Suprapubic skin (tissue), 4 donors: Measurements from ENCODE around the gene CREB3L4. TPM values are rescaled to one million over a fixed set of nuclear protein-coding genes. Genes with fewer than 3 reads are reported as not detected.
A peak's percentile ranks its signal among the peaks of the same experiment; 100 is the strongest.

Experiments used
- DNase-seq, 2 donors: peaks; one replicate each; pipeline ENCODE4 v3.0.0-alpha.2; 2019; ENCODE audit warnings: low spot score in 2 of 2
- H3K27ac ChIP-seq: fragments of 200-600 bp; sonication (generic); one replicate; pipeline ENCODE4 v1.5.1; 2019
- H3K27me3 ChIP-seq: fragments of 200-600 bp; sonication (generic); one replicate; pipeline ENCODE4 v1.5.1; 2019
- H3K36me3 ChIP-seq: fragments of 200-600 bp; sonication (generic); one replicate; pipeline ENCODE4 v1.5.1; 2019
- H3K4me1 ChIP-seq: fragments of 200-600 bp; sonication (generic); one replicate; pipeline ENCODE4 v1.5.1; 2019
- H3K4me3 ChIP-seq: fragments of 200-600 bp; sonication (generic); one replicate; pipeline ENCODE4 v1.5.1; 2019; ENCODE audit warnings: mild to moderate bottlenecking
- H3K9me3 ChIP-seq: fragments of 200-600 bp; sonication (generic); one replicate; pipeline ENCODE4 v1.5.1; 2019
- CTCF ChIP-seq, 2 donors: fragments of 200-600 bp in 1 of 2; fragments of 450-650 bp in 1 of 2; sonication (generic) in 1 of 2; IDR thresholded peaks; one replicate each; pipeline ENCODE4 v1.5.1; 2016 to 2019; ENCODE audit warnings: antibody characterized with exemption in 2 of 2, mild to moderate bottlenecking in 1 of 2, moderate library complexity in 1 of 2
- EP300 ChIP-seq: sonication (generic); formaldehyde crosslinking; IDR thresholded peaks from one replicate; pipeline ENCODE4 v1.6.1; 2017; ENCODE audit warnings: antibody characterized with exemption
- POLR2A ChIP-seq, 2 donors: fragments of 450-650 bp; IDR thresholded peaks; one replicate each; pipeline ENCODE4 v1.6.1; 2017; ENCODE audit warnings: antibody characterized with exemption in 2 of 2, mild to moderate bottlenecking in 2 of 2, moderate library complexity in 2 of 2
- POLR2AphosphoS5 ChIP-seq, 3 donors: sonication (generic); formaldehyde crosslinking; IDR thresholded peaks; one replicate each; pipeline ENCODE4 v1.6.1; 2017; ENCODE audit warnings: antibody characterized with exemption in 3 of 3
- WGBS: methylation state at CpG from one replicate; pipeline ENCODE4 v1.1.5; 2018; 5-methylcytosine and 5-hydroxymethylcytosine counted together
- total RNA-seq, 4 donors: library from RNA; depleted of rRNA; stranded (reverse); fragments of >200 nt; gene quantifications; one replicate each; pipeline ENCODE4 v1.1.0, GENCODE V29; 2016

CREB3L4 gene
- total RNA-seq, 4 donors from 2014 or later: 16.6 to 41.0 (median 20.3) TPM

DNA sequence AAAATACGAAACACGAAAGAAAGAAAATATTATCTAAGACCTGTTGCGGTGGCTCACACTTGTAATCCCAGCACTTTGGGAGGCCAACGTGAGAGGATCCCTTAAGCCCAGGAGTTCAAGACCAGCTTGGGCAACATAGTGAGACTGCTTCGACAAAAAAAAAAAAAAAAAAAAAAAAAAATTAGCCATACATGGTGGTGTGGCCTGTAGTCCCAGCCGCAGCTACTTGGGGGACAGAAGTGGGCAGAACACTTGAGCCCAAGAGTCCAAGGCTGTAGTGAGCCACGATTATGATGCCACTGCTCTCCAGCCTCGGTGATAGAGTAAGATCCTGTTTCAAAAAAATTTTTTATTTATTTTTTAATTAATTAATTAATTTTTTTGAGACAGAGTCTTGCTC lies 19.9 kb downstream of the CREB3L4 start:
- 90% methylated on average over 8 of the region's 8 CpGs for WGBS

GRCh38 chr1:153990468-153991150 lies 22.9 kb downstream of the CREB3L4 start, which contains the start of gene RPS27:
TSS of gene RPS27 (plus strand) at chr1:153990762. CDS start at chr1:153990797, 35 bp downstream.
- Histone ChIP-seq H3K27ac (peak within 1 kb of the TSS; percentile 97), H3K27me3 (no peaks in the 10 kb centered on the region), H3K4me1 (peaks cover 43% of the 10 kb centered on the region), H3K36me3 (peaks cover 29% of the 10 kb centered on the region), H3K9me3 (no peaks in the 10 kb centered on the region), H3K4me3 (peak within 1 kb of the TSS; percentile 90)
- TF ChIP-seq CTCF (IDR thresholded peaks at IDR 0.05) (no peak), POLR2AphosphoS5 (IDR thresholded peaks at IDR 0.05) (peak; percentile 100), EP300 (no peak), POLR2A (IDR thresholded peaks at IDR 0.05) (peak; percentile 99 to 100)
- peak; percentile 93 to 96 for DNase-seq
- WGBS: 0% methylated on average over 32 of the region's 36 CpGs

More for the DNA sequence above, 19.9 kb downstream of the CREB3L4 start:
- DNase-seq: no peak
- H3K27ac ChIP-seq: no peak overlapping the region
- no peaks in the 10 kb centered on the region for H3K9me3 ChIP-seq
- H3K27me3 ChIP-seq: no peaks in the 10 kb centered on the region
- peaks cover 11% of the 10 kb centered on the region for H3K36me3 ChIP-seq
- H3K4me3 ChIP-seq: no peak overlapping the region
- H3K4me1 ChIP-seq: peaks cover 49% of the 10 kb centered on the region
- TF ChIP-seq POLR2AphosphoS5 (IDR thresholded peaks at IDR 0.05): no peak
- no peak for TF ChIP-seq CTCF (IDR thresholded peaks at IDR 0.05)
- TF ChIP-seq EP300: no peak
- TF ChIP-seq POLR2A (IDR thresholded peaks at IDR 0.05): no peak

DNA sequence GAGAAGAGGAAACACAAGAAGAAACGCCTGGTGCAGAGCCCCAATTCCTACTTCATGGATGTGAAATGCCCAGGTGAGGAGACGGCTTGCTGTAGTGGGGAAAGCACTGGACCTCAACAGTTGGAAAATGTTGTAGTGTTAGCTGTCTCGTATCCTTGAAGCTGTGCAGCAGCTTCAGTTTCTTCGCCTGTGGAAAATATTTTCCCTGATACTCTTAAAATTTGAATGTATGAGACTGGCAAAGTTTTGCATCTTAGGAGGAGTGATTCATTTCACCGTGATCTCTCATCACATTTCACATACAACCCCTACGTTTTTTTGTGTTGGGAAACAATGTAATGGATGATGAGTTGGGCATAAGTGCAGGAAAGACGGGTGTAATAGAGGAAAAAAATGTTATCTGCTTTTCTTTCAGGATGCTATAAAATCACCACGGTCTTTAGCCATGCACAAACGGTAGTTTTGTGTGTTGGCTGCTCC lies 23.5 kb downstream of the CREB3L4 start:
- TF ChIP-seq CTCF (IDR thresholded peaks at IDR 0.05): no peak
- Histone ChIP-seq H3K4me3 (peak overlapping the region; percentile 90), H3K36me3 (peaks cover 29% of the 10 kb centered on the region), H3K4me1 (peaks cover 41% of the 10 kb centered on the region), H3K27me3 (no peaks in the 10 kb centered on the region), H3K27ac (peak overlapping the region; percentile 97), H3K9me3 (no peaks in the 10 kb centered on the region)
- WGBS: 13% methylated on average over 9 of the region's 9 CpGs
- no peak for DNase-seq

- Histone ChIP-seq H3K4me1 (peaks cover 35% of the 10 kb centered on the region), H3K36me3 (peaks cover 29% of the 10 kb centered on the region), H3K9me3 (no peaks in the 10 kb centered on the region), H3K4me3 (peak overlapping the region; percentile 90), H3K27me3 (no peaks in the 10 kb centered on the region), H3K27ac (peak overlapping the region; percentile 97)
- WGBS: 90% methylated on average over 2 of the region's 2 CpGs
- DNase-seq: no peak
- no peak for TF ChIP-seq EP300
- no peak for TF ChIP-seq POLR2AphosphoS5 (IDR thresholded peaks at IDR 0.05)
- TF ChIP-seq CTCF (IDR thresholded peaks at IDR 0.05): no peak
- TF ChIP-seq POLR2A (IDR thresholded peaks at IDR 0.05): no peak
Observed at GRCh38 chr1:153991806-153992205, 24.1 kb downstream of the CREB3L4 start.

GRCh38 chr1:153995202-153995601 lies 27.5 kb downstream of the CREB3L4 start:
- 85% methylated on average over 3 of the region's 3 CpGs for WGBS
- no peak for DNase-seq
- H3K36me3 ChIP-seq: peaks cover 29% of the 10 kb centered on the region
- H3K27ac ChIP-seq: no peak overlapping the region
- no peaks in the 10 kb centered on the region for H3K9me3 ChIP-seq
- no peaks in the 10 kb centered on the region for H3K27me3 ChIP-seq
- H3K4me1 ChIP-seq: peaks cover 25% of the 10 kb centered on the region
- H3K4me3 ChIP-seq: no peak overlapping the region
- TF ChIP-seq EP300 (no peak), CTCF (IDR thresholded peaks at IDR 0.05) (no peak), POLR2AphosphoS5 (IDR thresholded peaks at IDR 0.05) (no peak), POLR2A (IDR thresholded peaks at IDR 0.05) (no peak)
